NCI-H82 (cell line): ENCODE results near the gene LGALS8.
A peak's percentile ranks its signal among the peaks of the same experiment; 100 is the strongest.
"Not testable (repeated sequence)": the region's sequence is repeated elsewhere in the genome, so short reads cannot be mapped to it uniquely, and the experiment has no call there.

ENCODE experiments used
- DNase-seq: peaks from one replicate; lab custom pipeline; 2025; lab: John Stamatoyannopoulos, UW

LGALS8 gene

GRCh38 chr1:236523704-236524141 is at the start of gene LGALS8:
Gene LGALS8, plus strand, starts transcription at chr1:236523982. Its CDS starts 2,089 bp downstream, at chr1:236526071.
- no peak for DNase-seq

DNA sequence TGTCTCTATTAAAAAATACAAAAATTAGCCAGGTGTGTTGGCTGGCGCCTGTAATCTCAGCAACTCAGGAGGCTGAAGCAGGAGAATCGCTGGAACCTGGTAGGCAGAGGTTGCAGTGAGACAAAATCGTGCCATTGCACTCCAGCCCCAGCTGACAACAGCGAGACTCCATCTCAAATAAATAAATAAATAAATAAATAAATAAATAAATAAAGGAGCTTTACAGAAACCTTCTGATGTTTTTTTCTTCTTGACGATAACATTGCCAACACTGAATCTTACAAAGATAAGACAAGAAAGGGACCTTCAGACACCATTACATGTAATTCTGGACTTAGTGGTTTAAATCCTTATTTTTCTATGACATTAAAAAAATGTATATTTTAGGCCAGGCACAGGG is 47.8 kb upstream of the LGALS8 start:
- DNase-seq = no peak

- no peak for DNase-seq
These were observed 42.9 kb upstream of the LGALS8 start for GRCh38 chr1:236480758-236481436.

DNA sequence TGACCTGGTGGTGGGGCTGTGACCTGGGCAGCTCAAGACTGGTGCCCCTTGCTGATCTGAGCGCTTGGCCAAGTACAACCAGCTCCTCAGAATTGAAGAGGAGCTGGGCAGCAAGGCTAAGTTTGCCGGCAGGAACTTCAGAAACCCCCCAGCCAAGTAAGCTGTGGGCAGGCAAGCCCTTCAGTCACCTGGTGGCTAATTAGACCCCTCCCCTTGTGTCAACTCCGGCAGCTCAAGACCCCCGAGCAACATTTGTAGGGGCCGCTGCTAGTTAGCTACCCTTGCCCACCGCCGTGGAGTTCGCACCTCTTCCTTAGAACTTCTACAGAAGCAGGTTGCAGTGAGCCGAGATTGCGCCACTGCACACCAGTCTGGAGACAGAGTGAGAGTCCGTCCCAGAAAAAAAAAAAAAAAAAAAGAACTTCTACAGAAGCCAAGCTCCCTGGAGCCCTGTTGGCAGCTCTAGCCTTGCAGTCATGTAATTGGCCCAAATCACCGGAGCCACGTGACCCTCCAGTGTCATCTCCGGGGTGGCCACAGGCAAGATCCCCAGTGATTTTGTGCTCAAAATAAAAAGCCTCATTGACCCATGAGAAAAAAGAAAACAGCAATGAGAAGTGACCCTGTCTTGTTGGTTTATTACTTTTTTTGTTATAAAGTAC is 39.3 kb upstream of the LGALS8 start:
- DNase-seq = no peak

DNA sequence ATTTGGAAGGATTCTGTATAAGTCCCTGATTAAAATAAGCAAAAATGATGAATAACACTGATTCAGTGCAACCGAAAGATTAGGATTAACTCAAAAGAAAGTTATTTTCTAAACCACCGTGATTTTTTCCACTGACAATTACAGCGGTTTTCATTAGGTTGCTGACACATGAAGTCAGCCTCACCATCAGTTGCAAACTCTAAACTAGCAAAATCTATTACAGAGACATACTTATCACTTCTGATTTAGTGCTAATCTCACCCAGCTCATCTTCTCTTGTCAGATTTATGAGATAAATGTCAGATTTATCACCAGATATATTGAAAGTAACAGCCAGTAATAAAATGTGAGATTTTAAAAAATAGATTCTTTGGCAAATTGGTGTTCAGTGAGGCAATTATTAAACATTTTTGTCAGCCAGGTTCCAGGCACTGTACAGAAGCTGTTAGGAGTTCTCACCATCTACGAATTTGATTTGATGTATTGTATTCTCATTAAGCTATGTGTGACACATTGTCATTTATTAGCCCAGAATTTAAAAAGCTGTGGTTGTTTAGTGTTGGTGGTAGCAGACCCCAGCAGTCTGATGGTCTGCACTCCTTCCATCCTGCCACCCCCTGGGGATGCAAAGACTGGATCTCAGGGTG is 37.3 kb upstream of the LGALS8 start:
- DNase-seq = no peak

- not testable (repeated sequence) for DNase-seq
These were observed 34.6 kb upstream of the LGALS8 start for GRCh38 chr1:236489161-236489560.

GRCh38 chr1:236489710-236490377 is 33.9 kb upstream of the LGALS8 start:
- DNase-seq = peak; percentile 85

- no peak for DNase-seq
These were observed 32.2 kb upstream of the LGALS8 start for GRCh38 chr1:236491469-236492136.

GRCh38 chr1:236492378-236492777 is 31.4 kb upstream of the LGALS8 start:
- no peak for DNase-seq

DNA sequence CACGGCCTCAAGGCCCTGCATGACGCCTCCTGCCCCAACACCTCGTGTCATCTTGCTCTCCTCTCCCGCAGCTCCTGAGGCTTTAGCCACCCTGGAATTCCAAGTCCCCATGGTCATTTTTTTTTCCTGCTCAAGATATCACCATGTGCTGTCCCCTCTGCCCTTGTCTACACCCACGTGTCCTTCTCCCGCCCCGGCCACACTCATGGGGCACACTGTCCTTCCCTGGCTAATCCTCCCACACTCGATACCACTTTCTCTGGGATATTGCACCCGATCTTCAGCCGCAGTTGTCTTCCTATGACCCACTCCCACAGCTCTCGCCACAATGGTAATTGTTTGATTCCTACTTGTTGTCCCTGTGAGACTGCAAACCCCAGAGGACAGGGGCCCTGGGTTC is 29.7 kb upstream of the LGALS8 start:
- no peak for DNase-seq

DNA sequence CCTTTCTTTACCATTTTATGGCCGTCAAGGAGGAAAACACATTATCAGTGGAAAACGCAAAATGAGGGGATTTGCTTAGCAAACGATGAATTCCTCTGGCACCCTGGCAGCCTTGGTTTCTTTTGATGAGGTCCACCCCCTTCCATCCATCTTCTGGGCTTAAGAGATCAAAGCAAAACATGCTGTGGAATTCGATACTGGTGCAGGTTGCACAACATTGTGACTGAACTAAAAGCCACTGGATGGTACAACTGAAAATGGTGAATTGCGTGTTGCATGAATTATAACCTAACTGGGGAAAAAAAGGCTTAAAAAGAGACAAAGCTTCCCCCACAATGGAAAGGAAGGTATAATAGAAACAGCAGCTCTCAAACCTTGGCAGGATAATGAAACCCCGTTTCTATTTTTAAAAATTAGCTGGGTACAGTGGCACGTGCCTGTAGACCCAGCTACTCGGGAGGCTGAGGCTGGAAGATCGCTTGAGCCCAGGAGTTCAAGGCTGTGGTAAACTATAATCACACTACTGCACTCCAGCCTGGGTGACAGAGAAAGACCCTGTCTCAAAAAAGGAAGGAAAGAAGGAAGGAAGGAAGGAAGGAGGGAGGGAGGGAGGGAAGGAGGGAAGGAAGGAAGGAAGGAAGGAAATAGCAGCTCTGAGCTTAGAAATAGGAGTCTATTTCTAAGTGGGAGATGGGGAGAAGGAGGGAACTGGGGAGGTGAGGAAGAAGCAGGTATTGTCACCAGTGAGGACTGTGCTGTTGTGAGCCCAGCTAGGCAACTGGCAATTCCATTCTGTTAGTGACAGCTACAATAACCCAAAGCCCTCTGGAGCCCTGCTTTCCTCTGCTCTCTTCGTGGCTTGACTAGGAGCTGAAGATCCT is 29.0 kb upstream of the LGALS8 start:
- DNase-seq = no peak

DNA sequence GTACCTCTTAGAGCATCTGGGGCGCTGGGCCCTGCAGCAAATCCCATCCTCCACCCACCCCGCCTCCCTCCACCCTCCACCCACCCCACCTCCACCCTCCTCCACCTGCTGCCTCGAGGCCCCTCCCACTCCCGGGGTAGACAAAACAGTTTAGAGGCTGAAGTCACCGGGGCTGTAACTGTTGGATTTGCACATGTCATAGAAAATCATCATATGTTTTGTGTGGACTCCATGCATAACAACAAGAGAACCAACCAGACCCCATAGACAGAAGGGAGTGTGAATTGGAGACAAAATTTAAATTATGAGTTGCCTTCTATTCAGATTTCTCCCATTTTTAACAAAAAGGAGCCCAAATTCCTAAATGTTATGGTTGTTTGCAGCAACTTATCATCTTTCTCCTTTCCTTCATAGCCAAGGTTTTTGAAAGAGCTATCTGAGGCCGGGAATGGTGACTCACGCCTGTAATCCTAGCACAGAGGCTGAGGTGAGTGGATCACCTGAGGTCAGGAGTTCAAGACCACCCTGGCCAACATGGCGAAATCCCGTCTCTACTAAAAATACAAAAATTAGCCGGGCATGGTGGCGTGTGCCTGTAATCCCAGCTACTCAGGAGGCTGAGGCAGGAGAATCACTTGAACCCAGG is 28.2 kb upstream of the LGALS8 start:
- DNase-seq = peak; percentile 35

DNA sequence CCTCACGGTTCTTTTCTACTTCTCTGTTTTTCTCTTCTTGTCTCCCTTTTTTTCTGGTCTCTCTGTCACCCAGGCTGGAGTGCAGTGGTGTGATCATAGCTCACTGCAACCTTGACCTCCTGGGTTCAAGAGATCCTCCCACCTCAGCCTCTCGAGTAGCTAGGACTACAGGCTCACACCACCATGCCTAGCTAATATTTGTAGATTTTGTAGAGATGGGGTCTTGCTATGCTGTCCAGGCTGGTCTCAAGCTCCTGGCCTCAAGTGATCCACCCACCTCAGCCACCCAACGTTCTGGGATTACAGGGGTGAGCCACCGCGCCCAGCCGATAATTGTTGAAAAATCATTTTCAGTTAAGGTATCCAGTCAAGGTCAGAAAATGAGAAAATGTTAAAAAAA is 25.9 kb upstream of the LGALS8 start:
- no peak for DNase-seq

DNA sequence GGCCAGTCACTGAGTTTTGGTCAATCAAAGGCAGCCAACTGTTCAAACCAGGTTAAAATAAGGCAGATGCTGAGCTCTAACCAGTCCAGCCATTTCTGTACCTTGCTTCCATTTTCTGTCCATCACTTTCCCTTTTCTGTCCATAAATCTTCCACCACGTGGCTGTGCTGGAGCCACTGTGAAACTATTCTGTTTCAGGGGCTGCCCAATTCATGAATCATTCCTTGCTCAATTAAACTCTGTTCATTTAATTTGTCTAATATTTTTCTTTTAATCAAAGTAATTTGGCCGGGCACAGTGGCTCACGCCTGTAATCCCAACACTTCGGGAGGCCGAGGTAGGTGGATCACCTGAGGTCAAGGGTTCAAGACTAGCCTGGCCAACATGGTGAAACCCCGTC is 22.7 kb upstream of the LGALS8 start:
- no peak for DNase-seq

DNA sequence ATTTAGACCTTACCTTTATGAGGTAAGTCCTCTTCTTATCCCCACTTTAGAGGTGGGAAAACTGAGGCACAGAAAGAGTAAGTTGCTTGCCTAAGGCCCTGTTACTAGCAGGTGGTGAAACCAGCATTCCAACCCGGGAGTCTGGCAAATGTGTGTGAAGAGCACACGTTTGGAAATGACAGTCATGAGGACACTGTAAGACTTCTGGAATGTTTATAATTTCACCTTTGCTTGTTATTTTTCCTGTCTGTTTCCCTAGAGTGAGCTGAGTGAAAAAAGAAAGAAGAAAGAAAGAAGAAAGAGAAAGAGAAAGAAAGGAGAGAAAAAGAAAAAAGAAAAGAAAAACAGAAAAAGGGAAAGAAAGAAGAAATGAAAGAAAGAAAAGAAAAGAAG is 21.2 kb upstream of the LGALS8 start:
- DNase-seq = no peak

- peak; percentile 24 for DNase-seq
These were observed 20.7 kb upstream of the LGALS8 start for GRCh38 chr1:236502972-236503639.

DNA sequence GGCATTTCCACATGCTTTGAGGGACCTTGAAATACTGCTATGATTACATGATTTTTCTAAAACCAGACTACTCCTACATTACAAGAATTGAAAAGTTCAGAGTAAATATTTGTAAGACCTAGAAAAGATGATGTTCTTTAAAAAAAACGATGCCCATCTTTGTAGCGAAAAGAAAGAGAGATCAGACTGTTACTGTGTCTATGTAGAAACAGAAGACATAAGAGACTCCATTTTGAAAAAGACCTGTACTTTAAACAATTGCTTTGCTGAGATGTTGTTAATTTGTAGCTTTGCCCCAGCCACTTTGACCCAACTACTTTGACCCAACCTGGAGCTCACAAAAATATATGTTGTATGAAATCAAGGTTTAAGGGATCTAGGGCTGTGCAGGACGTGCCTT is 19.4 kb upstream of the LGALS8 start:
- DNase-seq = not testable (repeated sequence)

DNA sequence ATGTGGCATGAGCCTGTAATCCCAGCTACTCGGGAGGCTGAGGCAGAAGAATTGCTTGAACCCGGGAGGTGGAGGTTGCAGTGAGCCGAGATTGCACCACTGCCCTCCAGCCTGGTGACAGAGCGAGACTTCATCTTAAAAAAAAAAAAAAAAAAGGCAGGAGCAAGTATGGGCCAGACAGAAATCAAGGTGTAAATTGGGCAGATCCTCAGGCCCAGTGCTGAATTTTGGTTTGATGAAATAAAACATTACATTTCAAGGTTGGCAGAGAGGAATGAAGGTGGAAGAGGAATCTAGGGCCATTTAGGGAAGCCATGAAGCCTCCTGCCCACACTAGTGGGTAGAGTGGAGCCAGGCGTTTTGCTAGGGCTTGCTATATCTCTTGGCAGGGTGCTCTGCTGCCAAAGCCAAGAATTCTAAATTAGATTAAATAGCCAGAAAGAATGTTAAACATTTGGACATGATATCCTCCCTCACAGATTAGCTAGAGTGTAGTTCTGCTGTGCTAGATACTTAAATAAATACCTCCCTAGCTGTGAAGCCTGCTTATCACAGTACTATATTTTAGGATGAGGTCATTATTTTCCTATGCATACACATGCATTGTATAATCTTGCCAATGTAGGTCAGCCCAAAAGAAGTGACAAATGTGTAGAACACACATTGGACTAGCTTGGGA is 16.6 kb upstream of the LGALS8 start:
- no peak for DNase-seq

DNA sequence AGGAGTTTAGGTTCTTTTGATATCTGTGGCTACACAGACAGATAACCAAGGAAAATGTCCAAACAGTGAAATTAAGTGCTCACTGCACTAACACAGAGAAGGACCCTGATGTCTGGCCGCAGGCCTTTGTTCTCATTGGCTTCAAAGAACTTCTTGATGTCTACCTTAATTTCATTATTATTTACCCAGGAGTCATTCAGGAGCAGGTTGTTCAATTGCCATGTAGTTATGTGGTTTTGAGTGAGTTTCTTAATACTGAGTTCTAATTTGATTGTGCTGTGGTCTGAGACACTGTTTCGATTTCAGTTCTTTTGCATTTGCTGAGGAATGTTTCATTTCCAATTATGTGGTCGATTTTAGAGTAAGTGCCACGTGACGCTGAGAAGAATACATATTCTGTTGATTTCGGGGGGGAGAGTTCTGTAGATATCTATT is 15.2 kb upstream of the LGALS8 start:
- DNase-seq = no peak
